GM06990 (cell line): Measurements from ENCODE around the gene SGMS2.

Experiments
- DNase-seq: peaks from one replicate; pipeline ENCODE4 v3.0.0-alpha.2; 2011; ENCODE audit not compliant: insufficient read length; ENCODE audit errors: extremely low read depth
- H3K27me3 ChIP-seq: replicated peaks from 2 replicates; pipeline ENCODE4 v1.6.0; 2011; ENCODE audit warnings: low read length; ENCODE audit not compliant: control insufficient read depth, insufficient read depth
- H3K36me3 ChIP-seq: 2 replicates; pipeline ENCODE4 v1.5.1; 2011; ENCODE audit warnings: low read length; ENCODE audit not compliant: control insufficient read depth, insufficient read depth
- H3K4me3 ChIP-seq: replicated peaks from 2 replicates; pipeline ENCODE4 v1.5.1; 2011; ENCODE audit warnings: low read depth, mild to moderate bottlenecking, control low read depth, low read length
- TF ChIP-seq, protein P1 (sequence below): IDR thresholded peaks from 2 replicates; pipeline ENCODE4 v1.5.1; 2011; ENCODE audit warnings: low read length, control low read depth, mild to moderate bottlenecking, inconsistent platforms; ENCODE audit not compliant: insufficient read depth, poor library complexity, severe bottlenecking

The SGMS2 gene

DNA sequence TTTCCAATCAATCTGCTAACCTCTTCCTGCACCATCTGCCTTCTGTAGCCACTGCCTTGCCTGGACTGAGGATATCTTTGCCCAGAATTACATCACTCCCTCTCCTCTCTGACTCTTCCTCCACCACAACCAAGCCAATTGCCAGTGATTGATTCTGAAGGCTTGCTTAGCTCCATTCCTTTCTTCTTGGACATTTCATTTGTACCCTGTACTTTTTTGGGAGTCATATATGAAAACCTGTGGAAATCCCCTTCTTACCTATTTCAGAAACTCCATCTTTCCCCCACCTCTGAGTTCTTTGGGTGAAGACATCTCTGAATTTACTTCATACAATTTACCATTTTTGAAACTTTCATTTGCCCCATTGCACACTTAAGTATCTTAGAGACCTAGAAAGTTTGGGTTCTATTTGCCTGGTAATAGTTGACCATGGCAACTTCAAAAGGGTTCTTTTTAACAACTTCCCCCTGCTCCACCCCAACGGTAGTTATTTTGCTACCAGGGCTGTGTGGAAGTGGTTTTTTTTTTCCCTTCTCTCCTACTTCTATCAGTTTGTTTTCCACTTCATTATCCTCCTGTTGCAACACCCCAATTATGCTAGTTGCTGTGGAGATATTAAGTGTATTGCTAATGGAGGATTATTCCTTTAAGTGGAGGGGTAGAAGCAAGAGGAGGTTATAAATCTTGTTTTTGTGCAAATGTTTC, 14.3 kb downstream of the SGMS2 start:
- Histone ChIP-seq H3K36me3 (no peaks in the 10 kb centered on the region), H3K27me3 (no peaks in the 10 kb centered on the region), H3K4me3 (no peak overlapping the region)
- TF ChIP-seq, protein P1, sequence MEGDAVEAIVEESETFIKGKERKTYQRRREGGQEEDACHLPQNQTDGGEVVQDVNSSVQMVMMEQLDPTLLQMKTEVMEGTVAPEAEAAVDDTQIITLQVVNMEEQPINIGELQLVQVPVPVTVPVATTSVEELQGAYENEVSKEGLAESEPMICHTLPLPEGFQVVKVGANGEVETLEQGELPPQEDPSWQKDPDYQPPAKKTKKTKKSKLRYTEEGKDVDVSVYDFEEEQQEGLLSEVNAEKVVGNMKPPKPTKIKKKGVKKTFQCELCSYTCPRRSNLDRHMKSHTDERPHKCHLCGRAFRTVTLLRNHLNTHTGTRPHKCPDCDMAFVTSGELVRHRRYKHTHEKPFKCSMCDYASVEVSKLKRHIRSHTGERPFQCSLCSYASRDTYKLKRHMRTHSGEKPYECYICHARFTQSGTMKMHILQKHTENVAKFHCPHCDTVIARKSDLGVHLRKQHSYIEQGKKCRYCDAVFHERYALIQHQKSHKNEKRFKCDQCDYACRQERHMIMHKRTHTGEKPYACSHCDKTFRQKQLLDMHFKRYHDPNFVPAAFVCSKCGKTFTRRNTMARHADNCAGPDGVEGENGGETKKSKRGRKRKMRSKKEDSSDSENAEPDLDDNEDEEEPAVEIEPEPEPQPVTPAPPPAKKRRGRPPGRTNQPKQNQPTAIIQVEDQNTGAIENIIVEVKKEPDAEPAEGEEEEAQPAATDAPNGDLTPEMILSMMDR, result no peak
- no peak for DNase-seq

DNA sequence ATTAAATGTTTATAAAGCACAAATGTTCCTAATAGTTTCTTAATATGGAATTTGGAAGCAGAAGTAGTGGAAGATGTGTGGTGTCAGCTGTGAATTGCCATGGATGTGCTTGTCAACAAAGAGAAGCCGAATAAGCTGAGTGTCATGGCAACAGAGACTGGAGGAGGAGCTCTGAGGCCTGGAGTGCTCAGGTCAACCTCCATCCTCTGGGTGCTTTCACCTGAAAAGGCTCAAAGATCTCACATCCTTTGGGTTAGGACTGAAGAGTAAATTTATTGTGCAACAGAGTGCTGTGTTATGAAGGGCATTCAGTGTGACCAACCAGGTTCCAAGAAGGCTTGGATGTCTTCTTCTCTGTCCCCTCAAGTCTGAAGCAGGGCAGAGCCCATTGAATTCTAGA, 18.7 kb downstream of the SGMS2 start:
- TF ChIP-seq, protein P1, result no peak
- DNase-seq, result no peak
- Histone ChIP-seq H3K36me3 (no peaks in the 10 kb centered on the region), H3K4me3 (no peak overlapping the region), H3K27me3 (no peaks in the 10 kb centered on the region)

DNA sequence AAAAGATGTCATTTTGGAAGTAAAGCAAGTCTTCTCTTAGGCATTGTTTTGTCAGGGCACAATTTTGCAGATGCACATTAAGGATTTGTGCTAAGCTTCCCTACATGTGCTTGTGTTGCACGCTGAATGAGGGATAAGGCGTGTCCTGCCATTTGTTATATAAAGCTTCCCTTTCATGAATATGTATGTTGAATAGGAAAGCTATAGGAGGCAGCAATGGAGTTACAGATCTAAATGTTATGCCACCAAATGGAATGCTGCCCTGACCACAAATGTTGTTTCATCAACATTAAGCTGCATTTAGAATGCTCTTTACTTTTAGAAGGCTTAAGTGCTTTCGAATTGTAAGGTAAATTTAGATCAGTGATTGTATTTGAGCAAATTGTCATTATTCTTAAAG, 20.9 kb downstream of the SGMS2 start:
- no peak overlapping the region for H3K4me3 ChIP-seq

DNA sequence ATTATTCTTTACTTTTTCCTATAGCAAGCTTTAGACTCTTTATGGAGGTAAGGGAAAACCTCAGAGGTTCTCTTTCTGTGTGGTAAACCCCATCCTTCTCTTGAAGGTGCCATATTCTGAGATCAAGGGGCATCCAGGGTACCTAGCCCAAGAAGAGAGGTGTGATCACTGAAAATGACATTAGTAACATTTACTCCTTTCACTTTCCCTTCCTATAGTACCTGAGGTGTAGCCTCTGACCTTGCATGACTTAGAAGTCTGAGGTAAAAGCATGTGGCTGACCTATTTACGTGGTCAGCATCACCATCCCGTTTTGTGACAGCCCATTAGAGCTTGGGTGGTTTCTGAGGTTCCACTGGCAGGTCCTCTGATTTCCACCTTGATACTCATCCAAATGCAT, 25.7 kb downstream of the SGMS2 start:
- TF ChIP-seq, protein P1, result no peak
- H3K36me3 ChIP-seq, result no peaks in the 10 kb centered on the region
- no peaks in the 10 kb centered on the region for H3K27me3 ChIP-seq
- no peak for DNase-seq
- H3K4me3 ChIP-seq, result no peak overlapping the region

More for the DNA sequence above, 20.9 kb downstream of the SGMS2 start:
- H3K27me3 ChIP-seq, result no peaks in the 10 kb centered on the region
- TF ChIP-seq, protein P1, result no peak
- H3K36me3 ChIP-seq, result no peaks in the 10 kb centered on the region
- no peak for DNase-seq

DNA sequence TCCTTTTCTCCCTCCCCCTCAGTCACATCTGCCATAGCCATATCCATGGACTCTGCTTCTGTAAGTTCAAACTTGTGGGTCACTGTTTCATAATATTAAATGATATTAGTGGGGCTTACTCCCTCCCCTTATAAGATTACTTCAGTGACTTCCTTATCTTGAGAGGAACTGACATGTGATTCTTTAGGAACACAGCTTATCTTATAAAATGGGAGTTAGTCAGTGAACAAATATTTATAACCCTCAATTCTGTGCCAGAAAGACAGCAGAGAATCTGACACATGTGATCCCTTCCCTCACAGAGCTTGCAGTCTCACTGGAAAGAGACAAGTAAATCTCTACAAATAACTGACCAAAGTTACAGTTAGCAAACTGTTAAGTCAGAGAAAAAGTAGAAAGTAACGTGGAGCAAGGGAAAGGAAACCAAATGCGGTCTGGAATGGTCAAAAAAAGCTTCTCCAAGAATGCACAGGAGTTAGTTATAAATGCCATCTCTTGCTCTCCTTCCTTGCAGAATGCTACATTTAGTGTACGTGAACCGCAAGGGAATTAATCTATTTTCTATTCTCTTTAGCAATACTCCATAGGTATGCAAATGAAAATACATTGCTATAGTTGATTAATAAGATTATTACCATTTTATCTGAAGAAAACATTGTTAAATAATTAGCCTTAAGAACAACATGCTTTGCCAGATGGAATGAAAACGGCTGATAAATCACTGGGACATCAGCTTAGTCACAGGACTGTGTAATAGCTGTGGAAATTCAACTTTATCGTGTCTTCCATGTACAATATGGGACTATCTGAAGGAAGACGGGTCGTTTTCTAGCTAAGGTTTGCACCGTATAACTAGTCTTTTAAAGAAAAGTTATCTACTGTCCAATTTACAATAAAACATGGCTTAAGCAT, 29.0 kb downstream of the SGMS2 start:
- TF ChIP-seq, protein P1, result no peak
- DNase-seq, result no peak
- Histone ChIP-seq H3K4me3 (no peak overlapping the region), H3K36me3 (no peaks in the 10 kb centered on the region), H3K27me3 (no peaks in the 10 kb centered on the region)
